GM12878 (cell line): ENCODE data around the gene PML. TPM values are rescaled to one million over a fixed set of nuclear protein-coding genes. Genes with fewer than 3 reads are reported as not detected.

ENCODE experiments used
- ATAC-seq: fragments of 200-7000 bp; cut with Tn5 transposase; 3 replicates; pipeline ENCODE4 v1.9.1; 2020; ENCODE audit warnings: mild to moderate bottlenecking, moderate library complexity
- BruUV-seq: library from RNA; stranded (reverse); fragments of 400-500 nt; replicated peaks from 2 replicates; lab custom pipeline; 2021; lab: Mats Ljungman, UMichigan
- CTCF ChIA-PET: fragments of 300-600 bp; sonication (Branson Sonifier 250); formaldehyde crosslinking; extraction: SDS; loops from one replicate; lab custom pipeline; 2021; ENCODE audit warnings: inconsistent platforms; lab: Yijun Ruan, JAX
- POLR2A ChIA-PET: fragments of 350-600 bp; formaldehyde crosslinking; extraction: SDS; loops from one replicate; lab custom pipeline; 2021; ENCODE audit warnings: inconsistent platforms; lab: Charles Lee
- RAD21 ChIA-PET: fragments of 300-600 bp; sonication (Branson Sonifier 250); formaldehyde crosslinking; loops from one replicate; lab custom pipeline; 2023; ENCODE audit warnings: antibody characterized with exemption; ENCODE audit not compliant: unreplicated experiment; lab: Charles Lee
- SMC1A ChIA-PET: fragments of 300-600 bp; sonication (Branson Sonifier 250); formaldehyde crosslinking; loops from one replicate; lab custom pipeline; 2023; ENCODE audit not compliant: unreplicated experiment, uncharacterized antibody; lab: Charles Lee
- DNase-seq: peaks from one replicate; pipeline ENCODE4 v3.0.0-alpha.2; 2011; ENCODE audit warnings: low read depth, low spot score
- FAIRE-seq: peaks from 3 replicates; lab custom pipeline; 2011; peaks lifted over from hg19 to GRCh38; lab: Jason Lieb, UNC
- H2AFZ ChIP-seq: 2 replicates; pipeline ENCODE4 v1.6.0; 2011; ENCODE audit warnings: low read depth, low read length, control low read depth; ENCODE audit not compliant: control insufficient read depth
- H3K27ac ChIP-seq: 2 replicates; pipeline ENCODE4 v1.5.1; 2011; ENCODE audit warnings: control low read depth; ENCODE audit not compliant: control insufficient read depth, insufficient read depth
- H3K27me3 ChIP-seq, 2 experiments: replicated peaks in 1 of 2; 2 replicates each; pipeline versions ENCODE4 v1.6.0 to v1.6.1; 2011; ENCODE audit warnings: low read length in 1 of 2; ENCODE audit not compliant: control insufficient read depth in 2 of 2, insufficient read depth in 2 of 2
- H3K36me3 ChIP-seq, 2 experiments: 2 replicates each; pipeline ENCODE4 v1.5.1; 2011; ENCODE audit warnings: low read length in 1 of 2; ENCODE audit not compliant: control insufficient read depth in 2 of 2, insufficient read depth in 2 of 2
- H3K4me1 ChIP-seq: 2 replicates; pipeline ENCODE4 v1.6.1; 2011; ENCODE audit warnings: mild to moderate bottlenecking, low read length, moderate library complexity, mixed read lengths; ENCODE audit not compliant: control insufficient read depth, insufficient read depth
- H3K4me2 ChIP-seq: 2 replicates; pipeline ENCODE4 v1.6.0; 2011; ENCODE audit warnings: control low read depth; ENCODE audit not compliant: control insufficient read depth, insufficient read depth
- H3K4me3 ChIP-seq: fragments of 200-600 bp; sonication (generic); 2 replicates; pipeline ENCODE4 v1.5.1; 2016
- H3K79me2 ChIP-seq: 2 replicates; pipeline ENCODE4 v1.6.0; 2011; ENCODE audit warnings: low read length; ENCODE audit not compliant: control insufficient read depth, insufficient read depth
- H3K9ac ChIP-seq: 2 replicates; pipeline ENCODE4 v1.8.0; 2011; ENCODE audit warnings: low read length, control low read depth, mixed read lengths; ENCODE audit not compliant: control insufficient read depth, insufficient read depth
- H3K9me3 ChIP-seq: replicated peaks from 3 replicates; pipeline ENCODE4 v1.5.1; 2011; ENCODE audit warnings: mild to moderate bottlenecking, low read length; ENCODE audit not compliant: control insufficient read depth, insufficient read depth
- H4K20me1 ChIP-seq: 2 replicates; pipeline ENCODE4 v1.6.0; 2011; ENCODE audit not compliant: control insufficient read depth, insufficient read depth
- BMI1 ChIP-seq: fragments of 450-650 bp; IDR thresholded peaks from 2 replicates; pipeline ENCODE4 v1.6.1; 2016; ENCODE audit warnings: mild to moderate bottlenecking, moderate library complexity, borderline replicate concordance
- CBFB ChIP-seq: IDR thresholded peaks from 2 replicates; pipeline ENCODE4 v1.6.1; 2016; ENCODE audit warnings: antibody characterized with exemption, low read depth
- CREB1 ChIP-seq: IDR thresholded peaks from 2 replicates; pipeline ENCODE4 v1.6.1; 2012; ENCODE audit warnings: low read depth, mild to moderate bottlenecking, inconsistent platforms
- CREM ChIP-seq: IDR thresholded peaks from 2 replicates; pipeline ENCODE4 v1.6.1; 2014; ENCODE audit warnings: antibody characterized with exemption, low read depth
- ETV6 ChIP-seq, 2 experiments: fragments of 450-650 bp in 1 of 2; IDR thresholded peaks in 1 of 2; conservative IDR thresholded peaks in 1 of 2; 2 replicates each; pipeline ENCODE4 v1.6.1; 2014; ENCODE audit warnings: antibody characterized with exemption in 1 of 2, borderline replicate concordance in 1 of 2, low read depth in 1 of 2, mild to moderate bottlenecking in 1 of 2, moderate library complexity in 1 of 2
- LARP7 ChIP-seq: fragments of 450-650 bp; IDR thresholded peaks from 2 replicates; pipeline ENCODE4 v1.6.1; 2017; ENCODE audit warnings: mild to moderate bottlenecking
- MEF2B ChIP-seq: fragments of 450-650 bp; IDR thresholded peaks from 2 replicates; pipeline ENCODE4 v1.6.1; 2018; ENCODE audit warnings: mild to moderate bottlenecking, moderate library complexity; ENCODE audit not compliant: partially characterized antibody, poor library complexity, severe bottlenecking
- NFIC ChIP-seq: IDR thresholded peaks from 2 replicates; pipeline ENCODE4 v1.6.1; 2012; ENCODE audit warnings: low read depth, mild to moderate bottlenecking, inconsistent platforms, low read length, moderate library complexity
- PAX5 ChIP-seq: IDR thresholded peaks from 2 replicates; pipeline ENCODE4 v1.6.1; 2011; ENCODE audit warnings: low read depth, low read length, borderline replicate concordance
- POLR2A ChIP-seq: IDR thresholded peaks from 2 replicates; pipeline ENCODE4 v1.6.1; 2011; ENCODE audit warnings: low read depth, mild to moderate bottlenecking, low read length
- RAD21 ChIP-seq: IDR thresholded peaks from 2 replicates; pipeline ENCODE4 v1.6.1; 2011; ENCODE audit warnings: mild to moderate bottlenecking, low read depth, low read length, moderate library complexity; ENCODE audit not compliant: insufficient read depth
- RBBP5 ChIP-seq: fragments of 200-600 bp; sonication (generic); conservative IDR thresholded peaks from 2 replicates; pipeline ENCODE4 v1.6.1; 2016
- SPI1 ChIP-seq: IDR thresholded peaks from 2 replicates; pipeline ENCODE4 v1.6.1; 2011; ENCODE audit warnings: low read depth, mild to moderate bottlenecking, low read length, moderate library complexity, borderline replicate concordance; ENCODE audit not compliant: insufficient read depth
- TAF1 ChIP-seq: IDR thresholded peaks from 2 replicates; pipeline ENCODE4 v1.6.1; 2011; ENCODE audit warnings: mild to moderate bottlenecking, low read depth, low read length, borderline replicate concordance
- TBL1XR1 ChIP-seq: IDR thresholded peaks from 2 replicates; pipeline ENCODE4 v1.6.1; 2012; ENCODE audit warnings: low read depth, low read length, improper control_type of control experiment
- WGBS: methylation state at CpG from one replicate; pipeline ENCODE4 v1.1.6; 2016; ENCODE audit warnings: low lambda C conversion rate; ENCODE audit not compliant: insufficient replicate concordance, insufficient coverage; ENCODE audit errors: missing lambda C conversion rate; 5-methylcytosine and 5-hydroxymethylcytosine counted together
- in situ Hi-C: fragments of 300-500 bp; cut with MboI; formaldehyde crosslinking; loops from 9 replicates; pipeline ENCODE4 v1.14.3; 2018; ENCODE audit warnings: mixed read lengths
- intact Hi-C: fragments of 100-400 bp; cut with micrococcal nuclease; formaldehyde crosslinking; loops from one replicate; pipeline ENCODE4 v1.14.2; 2022; ENCODE audit not compliant: unreplicated experiment
- polyA plus RNA-seq, 11 experiments: library from polyadenylated mRNA; depleted of rRNA in 4 of 11; unstranded in 6 of 11; stranded (reverse) in 5 of 11; fragments of >200 nt; fragmentation: Nextera tagmentation in 4 of 11; fragmentation: Illumina TruSeq in 1 of 11; extraction: Ambion mirVana in 4 of 11; extraction: Trizol in 1 of 11; gene quantifications; 1 replicate in 1 of 11; 2 replicates in 10 of 11; pipeline versions ENCODE4 v1.2.1 to v1.2.3, GENCODE V29; 2011 to 2016; ENCODE audit warnings: inconsistent platforms in 2 of 11, missing spikeins in 2 of 11, low read depth in 1 of 11
- total RNA-seq, 4 experiments: library from RNA; depleted of rRNA in 3 of 4; stranded (reverse); fragments of >200 nt in 3 of 4; fragmentation: Illumina TruSeq in 1 of 4; extraction: Trizol in 1 of 4; gene quantifications; 2 replicates each; pipeline versions ENCODE4 v1.2.1 to v1.2.3, GENCODE V29; 2013 to 2021
- TF ChIP-seq, protein P1 (sequence below): fragments of 450-650 bp; IDR thresholded peaks from 2 replicates; pipeline ENCODE4 v1.6.1; 2016; ENCODE audit warnings: mild to moderate bottlenecking
- TF ChIP-seq, protein P2 (sequence below): fragments of 150-350 bp; IDR thresholded peaks from 2 replicates; pipeline ENCODE4 v1.6.1; 2016; ENCODE audit warnings: low read depth, low read length

PML gene
- total and polyA plus RNA-seq, 10 of the 15 experiments (the other 5 are each of a cell fraction or from before 2014, with no cell fraction given): 8.5 to 95.5 (median 30.8) TPM

DNA sequence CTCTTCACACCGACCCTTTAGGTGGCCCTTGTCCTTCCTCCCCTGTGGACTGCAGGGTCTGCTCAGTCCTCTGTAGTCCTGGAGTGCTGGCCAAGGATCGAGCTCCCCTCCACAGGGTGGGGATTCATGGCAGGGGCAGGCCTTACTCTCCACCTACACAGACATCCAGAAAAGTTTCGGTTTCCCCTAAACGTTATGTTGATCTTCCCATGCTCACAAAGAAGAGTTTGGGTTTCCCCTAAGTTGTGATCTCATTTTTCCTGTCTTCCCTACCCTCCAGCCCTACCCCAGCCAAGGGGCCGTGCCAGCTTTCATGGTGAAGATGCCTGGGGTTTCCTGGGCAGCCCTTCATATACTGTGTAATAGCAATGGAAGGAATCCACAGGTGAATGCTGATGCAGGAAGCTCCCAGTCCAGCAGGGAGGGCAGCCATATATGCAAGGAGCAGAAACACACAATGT is 12.7 kb upstream of the PML start (continued):
- TF ChIP-seq, protein P1, sequence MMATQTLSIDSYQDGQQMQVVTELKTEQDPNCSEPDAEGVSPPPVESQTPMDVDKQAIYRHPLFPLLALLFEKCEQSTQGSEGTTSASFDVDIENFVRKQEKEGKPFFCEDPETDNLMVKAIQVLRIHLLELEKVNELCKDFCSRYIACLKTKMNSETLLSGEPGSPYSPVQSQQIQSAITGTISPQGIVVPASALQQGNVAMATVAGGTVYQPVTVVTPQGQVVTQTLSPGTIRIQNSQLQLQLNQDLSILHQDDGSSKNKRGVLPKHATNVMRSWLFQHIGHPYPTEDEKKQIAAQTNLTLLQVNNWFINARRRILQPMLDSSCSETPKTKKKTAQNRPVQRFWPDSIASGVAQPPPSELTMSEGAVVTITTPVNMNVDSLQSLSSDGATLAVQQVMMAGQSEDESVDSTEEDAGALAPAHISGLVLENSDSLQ: 0 out of 2 replicates have a peak, but pooled peaks have one; percentile 23
- TF ChIP-seq TBL1XR1 (no peak), ETV6 (conservative IDR thresholded peaks at IDR 0.05 in 1 of 2, IDR thresholded peaks at IDR 0.05 in 1 of 2; ENCODE audit: borderline replicate concordance in 1 of 2, low read depth in 1 of 2) (peak in 1 of 2 experiments; percentile 56; a peak in 1 of 4 replicates)

- peak overlapping the region; percentile 93 for H3K27ac ChIP-seq
- ChIA-PET RAD21 (interaction anchor here (0.7 kb wide), 1 partner anchor 11 kb away, joined by 4 read pairs; no protein-coding TSS in a partner anchor), POLR2A (interaction anchor here (0.7 to 1.7 kb wide), 2 partner anchors 12 to 14 kb away, joined by 3 to 8 read pairs; partner anchors contain the start of gene PML), SMC1A (interaction anchor here (1.1 to 1.7 kb wide), 5 partner anchors 9 to 18 kb away, joined by 3 to 6 read pairs (median 4); partner anchors contain the start of gene PML), CTCF (interaction anchor here (0.9 to 3.6 kb wide), 5 partner anchors 10 to 71 kb away, joined by 3 to 26 read pairs (median 5); partner anchors contain the start of genes PML and STOML1)
- H3K36me3 ChIP-seq: no peaks in the 10 kb centered on the region; a peak in 1 of 4 replicates
- H3K4me3 ChIP-seq: no peak overlapping the region; the same call in 1 of the 2 replicates
- no TSS peak for BruUV-seq
- peak overlapping the region; percentile 53 for H3K9ac ChIP-seq
- 35% methylated on average over 8 of the region's 8 CpGs for WGBS
- peak overlapping the region; percentile 82 for H2AFZ ChIP-seq
- ATAC-seq (peak; percentile 86), FAIRE-seq (peak; percentile 86), DNase-seq (no peak)
- H3K4me2 ChIP-seq: peak overlapping the region; percentile 87
- H3K4me1 ChIP-seq: peaks cover 47% of the 10 kb centered on the region
- no peaks in the 10 kb centered on the region for H4K20me1 ChIP-seq
- no peaks in the 10 kb centered on the region for H3K27me3 ChIP-seq
- in situ Hi-C loops (no loop called here), intact Hi-C loops (no loop called here)
- H3K79me2 ChIP-seq: no peaks in the 10 kb centered on the region
- H3K9me3 ChIP-seq: no peaks in the 10 kb centered on the region
- peak; percentile 62; the same call in 1 of the 2 replicates for TF ChIP-seq CREM
- TF ChIP-seq, protein P2, sequence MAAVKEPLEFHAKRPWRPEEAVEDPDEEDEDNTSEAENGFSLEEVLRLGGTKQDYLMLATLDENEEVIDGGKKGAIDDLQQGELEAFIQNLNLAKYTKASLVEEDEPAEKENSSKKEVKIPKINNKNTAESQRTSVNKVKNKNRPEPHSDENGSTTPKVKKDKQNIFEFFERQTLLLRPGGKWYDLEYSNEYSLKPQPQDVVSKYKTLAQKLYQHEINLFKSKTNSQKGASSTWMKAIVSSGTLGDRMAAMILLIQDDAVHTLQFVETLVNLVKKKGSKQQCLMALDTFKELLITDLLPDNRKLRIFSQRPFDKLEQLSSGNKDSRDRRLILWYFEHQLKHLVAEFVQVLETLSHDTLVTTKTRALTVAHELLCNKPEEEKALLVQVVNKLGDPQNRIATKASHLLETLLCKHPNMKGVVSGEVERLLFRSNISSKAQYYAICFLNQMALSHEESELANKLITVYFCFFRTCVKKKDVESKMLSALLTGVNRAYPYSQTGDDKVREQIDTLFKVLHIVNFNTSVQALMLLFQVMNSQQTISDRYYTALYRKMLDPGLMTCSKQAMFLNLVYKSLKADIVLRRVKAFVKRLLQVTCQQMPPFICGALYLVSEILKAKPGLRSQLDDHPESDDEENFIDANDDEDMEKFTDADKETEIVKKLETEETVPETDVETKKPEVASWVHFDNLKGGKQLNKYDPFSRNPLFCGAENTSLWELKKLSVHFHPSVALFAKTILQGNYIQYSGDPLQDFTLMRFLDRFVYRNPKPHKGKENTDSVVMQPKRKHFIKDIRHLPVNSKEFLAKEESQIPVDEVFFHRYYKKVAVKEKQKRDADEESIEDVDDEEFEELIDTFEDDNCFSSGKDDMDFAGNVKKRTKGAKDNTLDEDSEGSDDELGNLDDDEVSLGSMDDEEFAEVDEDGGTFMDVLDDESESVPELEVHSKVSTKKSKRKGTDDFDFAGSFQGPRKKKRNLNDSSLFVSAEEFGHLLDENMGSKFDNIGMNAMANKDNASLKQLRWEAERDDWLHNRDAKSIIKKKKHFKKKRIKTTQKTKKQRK: no peak
- TF ChIP-seq TAF1: peak; percentile 21; the same call in 1 of the 2 replicates
- no peak for TF ChIP-seq RBBP5
- TF ChIP-seq MEF2B: peak; percentile 15
- TF ChIP-seq CREB1: 0 out of 2 replicates have a peak, but pooled peaks have one; percentile 54
- no peak for TF ChIP-seq RAD21
- TF ChIP-seq LARP7: 0 out of 2 replicates have a peak, but pooled peaks have one; percentile 40
- TF ChIP-seq POLR2A: peak; percentile 60; the same call in 1 of the 2 replicates
- peak; percentile 50; the same call in 1 of the 2 replicates for TF ChIP-seq CBFB
- TF ChIP-seq SPI1: peak; percentile 17; the same call in 1 of the 2 replicates
- TF ChIP-seq BMI1: no peak
- 0 out of 2 replicates have a peak, but pooled peaks have one; percentile 29 for TF ChIP-seq NFIC
- TF ChIP-seq PAX5: peak; percentile 62; the same call in 1 of the 2 replicates
Observed at GRCh38 chr15:73982222-73982962, 12.1 kb upstream of the PML start.
